ENCODE results near the gene ZNRF1. TPM values are rescaled to one million over a fixed set of nuclear protein-coding genes. Genes with fewer than 3 reads are reported as not detected.

Gene ZNRF1
- total RNA-seq, 1 experiment from 2014 or later = 10.5 TPM

- Mint-ChIP-seq H3K9me3 (ENCODE audit: unreplicated experiment) (no peaks in the 10 kb centered on the region), H3K27ac (ENCODE audit: low read depth, unreplicated experiment) (no peak overlapping the region), H3K36me3 (ENCODE audit: insufficient read depth, unreplicated experiment) (peaks cover 18% of the 10 kb centered on the region), H3K4me3 (ENCODE audit: unreplicated experiment) (no peak overlapping the region), H3K27me3 (ENCODE audit: insufficient read depth, unreplicated experiment) (no peaks in the 10 kb centered on the region), H3K4me1 (ENCODE audit: insufficient read depth, unreplicated experiment) (peaks cover 12% of the 10 kb centered on the region)
- intact Hi-C loops (cut with micrococcal nuclease) = no loop called here
- no TSS peak for BruUV-seq (replicated peaks)
- no peak for DNase-seq (ENCODE audit: unreplicated experiment)
- CTCF ChIA-PET = interaction anchor here (0.6 to 1.0 kb wide), 2 partner anchors 117 to 129 kb away, joined by 3 to 4 read pairs; partner anchors contain the start of gene ZNRF1
- POLR2A ChIA-PET = interaction anchor here (0.6 to 1.6 kb wide), 2 partner anchors 8 to 130 kb away, joined by 3 to 4 read pairs; partner anchors contain the start of gene WDR59
- TF ChIP-seq, protein P1, sequence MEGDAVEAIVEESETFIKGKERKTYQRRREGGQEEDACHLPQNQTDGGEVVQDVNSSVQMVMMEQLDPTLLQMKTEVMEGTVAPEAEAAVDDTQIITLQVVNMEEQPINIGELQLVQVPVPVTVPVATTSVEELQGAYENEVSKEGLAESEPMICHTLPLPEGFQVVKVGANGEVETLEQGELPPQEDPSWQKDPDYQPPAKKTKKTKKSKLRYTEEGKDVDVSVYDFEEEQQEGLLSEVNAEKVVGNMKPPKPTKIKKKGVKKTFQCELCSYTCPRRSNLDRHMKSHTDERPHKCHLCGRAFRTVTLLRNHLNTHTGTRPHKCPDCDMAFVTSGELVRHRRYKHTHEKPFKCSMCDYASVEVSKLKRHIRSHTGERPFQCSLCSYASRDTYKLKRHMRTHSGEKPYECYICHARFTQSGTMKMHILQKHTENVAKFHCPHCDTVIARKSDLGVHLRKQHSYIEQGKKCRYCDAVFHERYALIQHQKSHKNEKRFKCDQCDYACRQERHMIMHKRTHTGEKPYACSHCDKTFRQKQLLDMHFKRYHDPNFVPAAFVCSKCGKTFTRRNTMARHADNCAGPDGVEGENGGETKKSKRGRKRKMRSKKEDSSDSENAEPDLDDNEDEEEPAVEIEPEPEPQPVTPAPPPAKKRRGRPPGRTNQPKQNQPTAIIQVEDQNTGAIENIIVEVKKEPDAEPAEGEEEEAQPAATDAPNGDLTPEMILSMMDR (IDR thresholded peaks at IDR 0.05; ENCODE audit: unreplicated experiment) = no peak
Observed at GRCh38 chr16:75114946-75115825, 116.4 kb downstream of the ZNRF1 start.

GRCh38 chr16:75116081-75116910 lies 117.5 kb downstream of the ZNRF1 start, which contains the start of gene LDHD:
Gene LDHD, minus strand, starts transcription at chr16:75116780. Its CDS starts 60 bp downstream, at chr16:75116720.
- DNase-seq (ENCODE audit: unreplicated experiment) = peak; percentile 41
- TF ChIP-seq, protein P1 (IDR thresholded peaks at IDR 0.05; ENCODE audit: unreplicated experiment) = no peak
- peak within 1 kb of the TSS; percentile 70 for H3K4me3 Mint-ChIP-seq (ENCODE audit: unreplicated experiment)
- no TSS peak for BruUV-seq (replicated peaks)
- CTCF ChIA-PET = interaction anchor here (0.6 to 1.0 kb wide), 2 partner anchors 117 to 118 kb away, joined by 3 read pairs; partner anchors contain the start of gene ZNRF1
- H3K4me1 Mint-ChIP-seq (ENCODE audit: insufficient read depth, unreplicated experiment) = peaks cover 4% of the 10 kb centered on the region
- H3K27ac Mint-ChIP-seq (ENCODE audit: low read depth, unreplicated experiment) = no peak within 1 kb of the TSS
- H3K9me3 Mint-ChIP-seq (ENCODE audit: unreplicated experiment) = no peaks in the 10 kb centered on the region
- POLR2A ChIA-PET = interaction anchor here (0.7 to 1.6 kb wide), 3 partner anchors 105 to 131 kb away, joined by 3 to 4 read pairs (median 3); partner anchors contain the start of gene WDR59
- no peaks in the 10 kb centered on the region for H3K27me3 Mint-ChIP-seq (ENCODE audit: insufficient read depth, unreplicated experiment)
- peaks cover 18% of the 10 kb centered on the region for H3K36me3 Mint-ChIP-seq (ENCODE audit: insufficient read depth, unreplicated experiment)
- intact Hi-C loops (cut with micrococcal nuclease) = no loop called here

GRCh38 chr16:75116911-75117245 lies 118.1 kb downstream of the ZNRF1 start:
- no TSS peak for BruUV-seq (replicated peaks)
- Mint-ChIP-seq H3K4me3 (ENCODE audit: unreplicated experiment) (peak overlapping the region; percentile 70), H3K4me1 (ENCODE audit: insufficient read depth, unreplicated experiment) (peaks cover 4% of the 10 kb centered on the region), H3K9me3 (ENCODE audit: unreplicated experiment) (no peaks in the 10 kb centered on the region), H3K27me3 (ENCODE audit: insufficient read depth, unreplicated experiment) (no peaks in the 10 kb centered on the region), H3K36me3 (ENCODE audit: insufficient read depth, unreplicated experiment) (peaks cover 18% of the 10 kb centered on the region), H3K27ac (ENCODE audit: low read depth, unreplicated experiment) (no peak overlapping the region)
- intact Hi-C loops (cut with micrococcal nuclease) = no loop called here
- CTCF ChIA-PET = no interaction called here
- DNase-seq (ENCODE audit: unreplicated experiment) = no peak
- POLR2A ChIA-PET = interaction anchor here (0.7 kb wide), 1 partner anchor 119 kb away, joined by 3 read pairs; no protein-coding TSS in a partner anchor
- TF ChIP-seq, protein P1 (IDR thresholded peaks at IDR 0.05; ENCODE audit: unreplicated experiment) = no peak

All from MCF 10A (cell line).